Measurements from ENCODE around the gene FAM219B. TPM values are rescaled to one million over a fixed set of nuclear protein-coding genes. Genes with fewer than 3 reads are reported as not detected.
A peak's percentile ranks its signal among the peaks of the same experiment; 100 is the strongest.

The FAM219B gene
- total RNA-seq, 1 experiment from 2014 or later, result 56.2 TPM

- H3K4me1 Mint-ChIP-seq (ENCODE audit: low read depth, unreplicated experiment), result peaks cover 38% of the 10 kb centered on the region
- H3K36me3 Mint-ChIP-seq (ENCODE audit: insufficient read depth, unreplicated experiment), result peaks cover 43% of the 10 kb centered on the region
- H3K4me3 Mint-ChIP-seq (ENCODE audit: low read depth, unreplicated experiment), result peak overlapping the region; percentile 92
- DNase-seq, result no peak
- no peaks in the 10 kb centered on the region for H3K9me3 Mint-ChIP-seq (ENCODE audit: low read depth, unreplicated experiment)
- intact Hi-C loops (cut with micrococcal nuclease; ENCODE audit: unreplicated experiment), result no loop called here
- peaks cover 17% of the 10 kb centered on the region for H3K27me3 Mint-ChIP-seq (ENCODE audit: unreplicated experiment)
- TF ChIP-seq CTCF (IDR thresholded peaks at IDR 0.05; ENCODE audit: unreplicated experiment), result no peak
- H3K27ac Mint-ChIP-seq (ENCODE audit: unreplicated experiment), result peak overlapping the region; percentile 89
- no TSS peak for BruUV-seq (replicated peaks)
- CTCF ChIA-PET, result interaction anchor here (0.6 to 1.2 kb wide), 3 partner anchors 12 to 692 kb away, joined by 3 to 4 read pairs (median 3); no protein-coding TSS in a partner anchor
These were observed 34.0 kb downstream of the FAM219B start for GRCh38 chr15:74872702-74873035.

DNA sequence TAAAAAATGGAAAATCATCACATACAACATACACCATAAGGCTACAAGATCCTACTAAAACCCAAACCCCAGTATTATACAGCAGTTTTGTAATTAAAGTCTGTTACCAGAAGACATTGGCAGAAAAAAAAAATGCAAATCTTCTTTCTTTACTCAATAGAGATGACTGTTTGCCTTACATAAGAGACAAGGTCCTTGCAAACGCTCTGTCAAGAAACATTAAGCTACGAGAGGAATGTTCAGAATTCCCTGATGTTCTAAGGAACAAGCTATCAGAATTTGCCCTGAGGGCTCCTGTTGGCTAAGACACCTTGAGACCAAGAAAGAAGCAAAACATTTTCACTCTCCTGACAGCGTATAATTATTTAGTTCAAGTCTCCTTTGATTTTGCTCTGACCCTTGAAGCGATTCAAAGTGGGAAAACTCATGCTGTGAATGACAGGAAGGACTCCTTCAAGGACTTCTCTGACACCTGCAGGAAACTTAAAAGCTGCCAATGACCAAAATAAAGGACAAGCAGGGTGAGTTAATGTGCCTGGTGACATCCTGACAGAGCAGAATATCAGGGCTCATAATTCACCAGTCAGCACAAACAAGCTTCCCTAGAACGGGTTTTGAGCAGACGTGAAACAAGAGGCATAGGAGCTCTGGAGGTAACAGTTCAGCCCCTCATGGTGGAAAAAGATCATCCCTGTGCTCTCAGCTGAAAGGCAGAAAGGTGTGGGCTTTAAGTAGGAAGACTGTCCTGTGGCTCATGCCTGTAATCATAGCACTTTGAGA is 36.0 kb downstream of the FAM219B start:
- no TSS peak for BruUV-seq (replicated peaks)
- CTCF ChIA-PET, result interaction anchor here (0.5 to 0.7 kb wide), 2 partner anchors 31 to 55 kb away, joined by 3 to 15 read pairs; no protein-coding TSS in a partner anchor
- Mint-ChIP-seq H3K27me3 (ENCODE audit: unreplicated experiment) (no peaks in the 10 kb centered on the region), H3K27ac (ENCODE audit: unreplicated experiment) (no peak overlapping the region), H3K4me3 (ENCODE audit: low read depth, unreplicated experiment) (no peak overlapping the region), H3K36me3 (ENCODE audit: insufficient read depth, unreplicated experiment) (peaks cover 54% of the 10 kb centered on the region), H3K9me3 (ENCODE audit: low read depth, unreplicated experiment) (no peaks in the 10 kb centered on the region), H3K4me1 (ENCODE audit: low read depth, unreplicated experiment) (peaks cover 59% of the 10 kb centered on the region)
- no peak for DNase-seq
- intact Hi-C loops (cut with micrococcal nuclease; ENCODE audit: unreplicated experiment), result no loop called here
- TF ChIP-seq CTCF (IDR thresholded peaks at IDR 0.05; ENCODE audit: unreplicated experiment), result no peak

GRCh38 chr15:74869726-74870407 is 36.8 kb downstream of the FAM219B start:
- Mint-ChIP-seq H3K9me3 (ENCODE audit: low read depth, unreplicated experiment) (no peaks in the 10 kb centered on the region), H3K4me1 (ENCODE audit: low read depth, unreplicated experiment) (peaks cover 66% of the 10 kb centered on the region), H3K4me3 (ENCODE audit: low read depth, unreplicated experiment) (no peak overlapping the region), H3K27ac (ENCODE audit: unreplicated experiment) (no peak overlapping the region), H3K36me3 (ENCODE audit: insufficient read depth, unreplicated experiment) (peaks cover 54% of the 10 kb centered on the region), H3K27me3 (ENCODE audit: unreplicated experiment) (no peaks in the 10 kb centered on the region)
- no peak for DNase-seq
- intact Hi-C loops (cut with micrococcal nuclease; ENCODE audit: unreplicated experiment), result no loop called here
- no TSS peak for BruUV-seq (replicated peaks)
- no peak for TF ChIP-seq CTCF (IDR thresholded peaks at IDR 0.05; ENCODE audit: unreplicated experiment)
- CTCF ChIA-PET, result interaction anchor here (0.5 to 1.3 kb wide), 5 partner anchors 32 to 672 kb away, joined by 4 to 15 read pairs (median 5); no protein-coding TSS in a partner anchor

- intact Hi-C loops (cut with micrococcal nuclease; ENCODE audit: unreplicated experiment), result no loop called here
- no peak overlapping the region for H3K27ac Mint-ChIP-seq (ENCODE audit: unreplicated experiment)
- H3K4me3 Mint-ChIP-seq (ENCODE audit: low read depth, unreplicated experiment), result no peak overlapping the region
- peaks cover 71% of the 10 kb centered on the region for H3K4me1 Mint-ChIP-seq (ENCODE audit: low read depth, unreplicated experiment)
- H3K9me3 Mint-ChIP-seq (ENCODE audit: low read depth, unreplicated experiment), result no peaks in the 10 kb centered on the region
- no peak for TF ChIP-seq CTCF (IDR thresholded peaks at IDR 0.05; ENCODE audit: unreplicated experiment)
- H3K36me3 Mint-ChIP-seq (ENCODE audit: insufficient read depth, unreplicated experiment), result peaks cover 56% of the 10 kb centered on the region
- no TSS peak for BruUV-seq (replicated peaks)
- CTCF ChIA-PET, result interaction anchor here (0.6 to 1.3 kb wide), 4 partner anchors 32 to 671 kb away, joined by 4 to 7 read pairs (median 4); no protein-coding TSS in a partner anchor
- no peaks in the 10 kb centered on the region for H3K27me3 Mint-ChIP-seq (ENCODE audit: unreplicated experiment)
- DNase-seq, result no peak
These were observed 37.3 kb downstream of the FAM219B start for GRCh38 chr15:74869372-74869725.

Measured in Calu3 (cell line).